GM23248 (cell line): ENCODE results near the gene TSPEAR. TPM values are rescaled to one million over a fixed set of nuclear protein-coding genes. Genes with fewer than 3 reads are reported as not detected.

Experiments used
- DNase-seq: peaks from one replicate; pipeline ENCODE4 v3.0.0-alpha.2; 2015
- H2AFZ ChIP-seq: fragments of 200-600 bp; sonication (generic); 2 replicates; pipeline ENCODE4 v1.6.1; 2016; ENCODE audit warnings: antibody characterized with exemption
- H3F3A ChIP-seq: fragments of 200-600 bp; sonication (generic); 2 replicates; pipeline ENCODE4 v1.6.1; 2016; ENCODE audit warnings: mild to moderate bottlenecking, antibody characterized with exemption, mixed run types; ENCODE audit not compliant: insufficient read depth
- H3K27ac ChIP-seq: fragments of 200-600 bp; sonication (generic); 2 replicates; pipeline ENCODE4 v1.5.1; 2016; ENCODE audit warnings: mild to moderate bottlenecking
- H3K27me3 ChIP-seq: fragments of 200-600 bp; sonication (generic); replicated peaks from 2 replicates; pipeline ENCODE4 v1.6.1; 2016; ENCODE audit warnings: mild to moderate bottlenecking; ENCODE audit not compliant: insufficient read depth
- H3K36me3 ChIP-seq: fragments of 200-600 bp; sonication (generic); 2 replicates; pipeline ENCODE4 v1.6.1; 2016; ENCODE audit warnings: low read depth, mild to moderate bottlenecking
- H3K4me1 ChIP-seq: fragments of 200-600 bp; sonication (generic); 2 replicates; pipeline ENCODE4 v1.6.1; 2016; ENCODE audit warnings: mild to moderate bottlenecking; ENCODE audit not compliant: insufficient read depth
- H3K4me2 ChIP-seq: fragments of 200-600 bp; sonication (generic); one replicate; pipeline ENCODE4 v1.6.1; 2016; ENCODE audit warnings: mild to moderate bottlenecking; ENCODE audit not compliant: unreplicated experiment
- H3K4me3 ChIP-seq: fragments of 200-600 bp; sonication (generic); 2 replicates; pipeline ENCODE4 v1.5.1; 2016; ENCODE audit warnings: mild to moderate bottlenecking
- H3K79me2 ChIP-seq: fragments of 200-600 bp; sonication (generic); 2 replicates; pipeline ENCODE4 v1.6.1; 2016; ENCODE audit warnings: mild to moderate bottlenecking; ENCODE audit not compliant: insufficient read depth
- H3K9ac ChIP-seq: fragments of 200-600 bp; sonication (generic); 2 replicates; pipeline ENCODE4 v1.6.1; 2016; ENCODE audit warnings: mild to moderate bottlenecking
- H3K9me2 ChIP-seq: fragments of 200-600 bp; sonication (generic); 2 replicates; pipeline ENCODE4 v1.6.1; 2016; ENCODE audit warnings: mixed run types, mild to moderate bottlenecking, moderate library complexity; ENCODE audit not compliant: insufficient read depth
- H3K9me3 ChIP-seq: fragments of 200-600 bp; sonication (generic); one replicate; pipeline ENCODE4 v1.6.1; 2017; ENCODE audit warnings: low read depth
- H4K20me1 ChIP-seq: fragments of 200-600 bp; sonication (generic); 2 replicates; pipeline ENCODE4 v1.6.0; 2016; ENCODE audit not compliant: insufficient read depth
- EZH2 ChIP-seq: fragments of 200-600 bp; sonication (generic); IDR thresholded peaks from 2 replicates; pipeline ENCODE4 v1.6.1; 2018; ENCODE audit warnings: antibody characterized with exemption, mild to moderate bottlenecking; ENCODE audit not compliant: insufficient read depth, poor library complexity, severe bottlenecking
- EZH2phosphoT487 ChIP-seq: fragments of 200-600 bp; sonication (generic); IDR thresholded peaks from 2 replicates; pipeline ENCODE4 v1.6.1; 2018; ENCODE audit warnings: antibody characterized with exemption, moderate library complexity, mild to moderate bottlenecking, low read depth; ENCODE audit not compliant: insufficient read depth
- WGBS, 2 experiments: methylation state at CpG; one replicate each; pipeline ENCODE4 v1.1.6; 2015 to 2017; ENCODE audit warnings: low lambda C conversion rate in 2 of 2, low coverage in 1 of 2; ENCODE audit errors: missing lambda C conversion rate in 2 of 2; 5-methylcytosine and 5-hydroxymethylcytosine counted together
- in situ Hi-C: fragments of 300-500 bp; cut with MboI; formaldehyde crosslinking; loops from 2 replicates; pipeline ENCODE4 v1.15.0; 2020
- polyA plus RNA-seq: library from polyadenylated mRNA; unstranded; fragments of >200 nt; fragmentation: Nextera tagmentation; extraction: Ambion mirVana; gene quantifications from 2 replicates; pipeline ENCODE4 v1.2.1, GENCODE V29; 2016
- total RNA-seq: library from RNA; depleted of rRNA; stranded (reverse); fragments of >200 nt; shearing (Covaris generic); gene quantifications from 2 replicates; pipeline ENCODE4 v1.2.3, GENCODE V29; 2014

Gene TSPEAR
- total and polyA plus RNA-seq, 2 experiments from 2014 or later: not detected

DNA sequence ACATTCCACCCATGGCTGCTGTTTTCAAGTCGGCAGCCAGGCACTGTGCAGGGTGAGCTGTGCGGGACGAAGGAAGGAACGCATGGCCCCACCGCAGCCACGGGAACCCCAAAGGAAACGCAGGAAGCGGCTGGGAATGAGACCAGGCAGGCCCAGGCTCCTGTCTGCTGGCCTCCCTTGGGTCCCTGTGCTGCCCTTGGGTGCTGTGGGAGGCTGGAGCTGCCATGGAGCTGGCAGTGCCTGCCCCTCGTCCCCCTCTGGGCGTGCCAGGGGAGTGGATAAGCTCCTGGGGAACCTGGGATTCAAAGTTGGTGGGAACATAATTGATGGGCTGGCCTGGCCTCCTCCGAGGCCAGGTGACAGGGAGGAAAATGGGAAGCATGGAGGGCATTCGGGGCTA lies 143.1 kb downstream of the TSPEAR start:
- no peaks in the 10 kb centered on the region for H3K9me3 ChIP-seq
- no peak overlapping the region for H3K9ac ChIP-seq
- no peak for TF ChIP-seq EZH2
- H3K27me3 ChIP-seq: peaks cover 11% of the 10 kb centered on the region; the same call in 1 of the 2 replicates
- H3K4me3 ChIP-seq: no peak overlapping the region
- in situ Hi-C loops: no loop called here
- WGBS, 2 experiments: 34 to 37% methylated on average over 12 of the region's 12 CpGs
- no peak overlapping the region for H3K27ac ChIP-seq
- no peaks in the 10 kb centered on the region for H4K20me1 ChIP-seq
- no peaks in the 10 kb centered on the region for H3K79me2 ChIP-seq
- H2AFZ ChIP-seq: no peak overlapping the region
- no peaks in the 10 kb centered on the region for H3K9me2 ChIP-seq
- DNase-seq: no peak
- no peaks in the 10 kb centered on the region for H3K4me1 ChIP-seq
- no peak overlapping the region for H3K4me2 ChIP-seq
- no peaks in the 10 kb centered on the region for H3K36me3 ChIP-seq
- no peaks in the 10 kb centered on the region for H3F3A ChIP-seq

DNA sequence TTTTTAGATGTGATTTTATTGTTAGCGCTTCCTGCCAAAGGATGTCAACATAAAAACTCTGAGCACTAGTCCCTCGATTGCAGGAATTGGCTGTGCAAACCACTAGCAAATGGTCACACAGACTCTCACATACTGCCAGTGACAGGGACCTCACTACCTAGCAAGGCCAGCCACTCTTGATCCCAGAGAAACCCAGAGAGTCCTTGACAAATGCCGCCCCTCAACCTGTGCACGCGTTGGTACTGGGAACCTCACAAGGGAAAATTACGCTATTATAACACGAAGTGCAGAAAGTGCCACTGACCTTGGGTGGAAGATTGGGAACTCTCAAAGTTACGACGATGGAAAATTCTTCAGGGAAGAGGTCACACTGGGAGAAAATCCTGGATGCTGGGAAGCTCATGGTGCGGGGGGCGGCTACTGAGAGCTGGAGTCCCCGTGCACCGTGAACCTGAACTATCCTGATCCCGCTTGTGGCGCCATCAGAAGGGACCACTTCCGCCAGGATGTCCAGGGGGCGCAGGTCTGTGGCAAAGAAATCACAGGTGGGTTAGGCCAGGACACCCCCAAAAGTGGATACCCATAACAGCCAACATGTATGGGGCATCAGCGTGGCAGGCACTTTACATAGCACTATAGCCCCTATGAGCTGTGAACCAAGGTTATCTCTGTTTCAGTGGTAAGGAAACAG lies 143.7 kb downstream of the TSPEAR start:
- Histone ChIP-seq H3K27ac (no peak overlapping the region), H2AFZ (no peak overlapping the region), H3K36me3 (no peaks in the 10 kb centered on the region), H4K20me1 (no peaks in the 10 kb centered on the region), H3K9ac (no peak overlapping the region), H3K4me3 (no peak overlapping the region), H3K4me2 (no peak overlapping the region), H3K4me1 (no peaks in the 10 kb centered on the region), H3F3A (no peaks in the 10 kb centered on the region), H3K9me2 (no peaks in the 10 kb centered on the region), H3K79me2 (no peaks in the 10 kb centered on the region), H3K9me3 (no peaks in the 10 kb centered on the region), H3K27me3 (peaks cover 9% of the 10 kb centered on the region; the same call in 1 of the 2 replicates)
- in situ Hi-C loops: no loop called here
- WGBS, 2 experiments: 65 to 67% methylated on average over 18 of the region's 18 CpGs
- DNase-seq: no peak
- no peak for TF ChIP-seq EZH2phosphoT487
- no peak for TF ChIP-seq EZH2

- no peaks in the 10 kb centered on the region for H3K9me2 ChIP-seq
- H3K4me3 ChIP-seq: no peak overlapping the region
- WGBS, 2 experiments: 0 to 3% methylated on average over 1 of the region's 1 CpG
- H3F3A ChIP-seq: no peaks in the 10 kb centered on the region
- peaks cover 9% of the 10 kb centered on the region; the same call in 1 of the 2 replicates for H3K27me3 ChIP-seq
- H3K79me2 ChIP-seq: no peaks in the 10 kb centered on the region
- in situ Hi-C loops: no loop called here
- H3K4me1 ChIP-seq: no peaks in the 10 kb centered on the region
- H3K9me3 ChIP-seq: no peaks in the 10 kb centered on the region
- no peak overlapping the region for H3K27ac ChIP-seq
- no peak overlapping the region for H3K9ac ChIP-seq
- no peaks in the 10 kb centered on the region for H3K36me3 ChIP-seq
- TF ChIP-seq EZH2: no peak
- TF ChIP-seq EZH2phosphoT487: no peak
- no peak overlapping the region for H2AFZ ChIP-seq
- no peak for DNase-seq
- no peak overlapping the region for H3K4me2 ChIP-seq
- H4K20me1 ChIP-seq: no peaks in the 10 kb centered on the region
Measured at GRCh38 chr21:44566403-44566802, 145.0 kb downstream of the TSPEAR start.

- Histone ChIP-seq H3K79me2 (no peaks in the 10 kb centered on the region), H3K4me1 (no peaks in the 10 kb centered on the region), H3K9me2 (no peaks in the 10 kb centered on the region), H3K27me3 (peaks cover 9% of the 10 kb centered on the region; the same call in 1 of the 2 replicates), H3K36me3 (no peaks in the 10 kb centered on the region), H4K20me1 (no peaks in the 10 kb centered on the region), H3K4me3 (no peak overlapping the region), H3K9me3 (no peaks in the 10 kb centered on the region), H3K27ac (no peak overlapping the region), H3F3A (no peaks in the 10 kb centered on the region), H2AFZ (no peak overlapping the region), H3K4me2 (no peak overlapping the region), H3K9ac (no peak overlapping the region)
- 0% methylated on average over 1 of the region's 1 CpG for WGBS, 2 experiments
- in situ Hi-C loops: no loop called here
- DNase-seq: no peak
- TF ChIP-seq EZH2: no peak
- TF ChIP-seq EZH2phosphoT487: no peak
Measured at GRCh38 chr21:44564886-44565598, 146.3 kb downstream of the TSPEAR start.
